ENCODE results near the gene TFPT. TPM values are rescaled to one million over a fixed set of nuclear protein-coding genes. Genes with fewer than 3 reads are reported as not detected.

The TFPT gene
- total RNA-seq, 3 donors from 2014 or later (not counting 1 experiment from before 2014, with no cell fraction given) = 14.1 to 14.4 (median 14.2) TPM

DNA sequence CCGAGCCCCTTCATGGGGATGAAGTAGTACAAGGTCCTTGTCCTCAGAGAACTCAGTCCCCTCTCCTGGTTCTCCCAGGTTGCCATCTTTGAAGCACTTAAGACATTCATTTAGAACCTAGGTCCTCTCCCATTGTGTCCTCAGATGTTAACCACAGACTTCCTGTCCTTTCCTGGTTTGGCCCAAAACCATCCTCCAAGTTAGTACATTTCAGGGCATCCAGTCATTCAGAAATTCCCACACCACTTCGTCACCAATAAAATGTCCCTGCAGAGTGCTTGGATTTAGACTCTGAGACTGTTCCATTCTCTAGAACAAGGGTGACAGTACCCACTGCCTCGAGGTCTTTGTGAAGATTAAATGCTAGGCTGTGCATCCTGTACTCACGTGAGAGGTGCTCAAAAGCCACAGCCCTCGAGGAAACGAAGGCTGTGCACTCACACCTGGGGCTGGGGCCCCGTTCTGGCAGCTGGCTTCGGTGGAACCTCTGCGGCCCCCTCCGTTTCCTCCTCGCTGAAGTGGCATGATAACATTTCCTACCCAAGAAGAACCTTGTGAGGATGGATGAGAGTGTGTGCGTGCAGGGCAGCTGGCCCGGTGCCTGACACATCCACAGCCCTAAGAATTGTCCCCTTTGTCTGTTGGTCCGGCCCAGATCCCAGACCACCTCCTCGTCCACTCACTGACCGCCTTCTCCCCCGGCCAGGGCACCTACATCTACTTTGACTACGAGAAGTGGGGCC, 39.3 kb upstream of the TFPT start:
- DNase-seq = peak in 1 of 2 donors; percentile 72
- intact Hi-C loops (cut with micrococcal nuclease) = no loop called here
- Histone ChIP-seq H3K27ac (ENCODE audit: low read length) (no peak overlapping the region), H3K36me3 (ENCODE audit: control insufficient read depth, insufficient read depth, low read length) (peaks cover 71% of the 10 kb centered on the region), H3K4me1 (ENCODE audit: control insufficient read depth, insufficient read depth, low read length) (peaks cover 17% of the 10 kb centered on the region), H3K27me3 (ENCODE audit: control insufficient read depth, insufficient read depth, low read length) (no peaks in the 10 kb centered on the region), H3K4me3 (ENCODE audit: low read length) (no peak overlapping the region), H3K9me3 (ENCODE audit: control insufficient read depth, insufficient read depth, low read length) (no peaks in the 10 kb centered on the region)
- WGBS (ENCODE audit: insufficient coverage) = 53% methylated on average over 16 of the region's 18 CpGs
- TF ChIP-seq CTCF (IDR thresholded peaks at IDR 0.05) = no peak
- H3K27ac Mint-ChIP-seq = peak overlapping the region; percentile 41 to 78
- no peak overlapping the region for H3K4me3 Mint-ChIP-seq
- H3K36me3 Mint-ChIP-seq = peaks cover 3% of the 10 kb centered on the region
- no peaks in the 10 kb centered on the region for H3K27me3 Mint-ChIP-seq (ENCODE audit: low read depth in 2 of 2)
- peaks cover 24 to 34% of the 10 kb centered on the region in 2 donors for H3K4me1 Mint-ChIP-seq
- ATAC-seq = no peak
- H3K9me3 Mint-ChIP-seq = no peaks in the 10 kb centered on the region

DNA sequence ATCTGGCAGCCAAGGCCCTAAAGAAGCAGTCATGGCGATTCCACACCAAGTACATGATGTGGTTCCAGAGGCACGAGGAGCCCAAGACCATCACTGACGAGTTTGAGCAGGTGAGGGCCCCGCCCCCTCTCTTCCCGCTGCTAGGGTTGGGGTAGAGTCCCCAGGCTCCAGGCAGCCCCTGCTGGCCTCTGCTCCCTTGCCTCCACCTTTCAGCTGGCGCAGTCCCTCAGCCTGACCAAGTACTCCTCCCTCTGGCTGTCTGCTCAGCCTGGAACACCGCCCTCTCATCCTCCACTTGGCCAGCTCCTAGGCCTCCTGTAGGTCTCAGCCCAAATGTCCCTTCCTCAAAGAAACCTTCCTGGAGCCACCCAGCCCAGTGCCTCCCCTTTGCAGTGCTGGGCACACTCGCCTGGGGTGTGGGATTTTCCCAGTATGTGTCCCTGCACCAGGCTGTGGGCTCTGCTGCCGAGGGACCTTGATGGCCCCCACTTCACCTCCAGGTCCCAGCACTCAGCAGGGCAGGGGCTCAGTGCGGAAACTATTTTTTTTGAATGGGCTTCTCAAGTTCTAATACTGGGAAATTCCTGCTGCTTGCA, 38.4 kb upstream of the TFPT start:
- 97% methylated on average over 9 of the region's 10 CpGs for WGBS (ENCODE audit: insufficient coverage)
- Mint-ChIP-seq H3K27me3 (ENCODE audit: low read depth in 2 of 2) (no peaks in the 10 kb centered on the region), H3K4me3 (no peak overlapping the region), H3K27ac (peak overlapping the region; percentile 46 to 78), H3K9me3 (no peaks in the 10 kb centered on the region), H3K36me3 (peaks cover 7% of the 10 kb centered on the region), H3K4me1 (peaks cover 14 to 30% of the 10 kb centered on the region in 2 donors)
- DNase-seq = no peak
- H3K36me3 ChIP-seq (ENCODE audit: control insufficient read depth, insufficient read depth, low read length) = peaks cover 81% of the 10 kb centered on the region
- no peaks in the 10 kb centered on the region for H3K27me3 ChIP-seq (ENCODE audit: control insufficient read depth, insufficient read depth, low read length)
- H3K27ac ChIP-seq (ENCODE audit: low read length) = no peak overlapping the region
- TF ChIP-seq CTCF (IDR thresholded peaks at IDR 0.05) = no peak
- H3K9me3 ChIP-seq (ENCODE audit: control insufficient read depth, insufficient read depth, low read length) = no peaks in the 10 kb centered on the region
- intact Hi-C loops (cut with micrococcal nuclease) = no loop called here
- H3K4me1 ChIP-seq (ENCODE audit: control insufficient read depth, insufficient read depth, low read length) = peaks cover 13% of the 10 kb centered on the region
- H3K4me3 ChIP-seq (ENCODE audit: low read length) = no peak overlapping the region
- no peak for ATAC-seq

DNA sequence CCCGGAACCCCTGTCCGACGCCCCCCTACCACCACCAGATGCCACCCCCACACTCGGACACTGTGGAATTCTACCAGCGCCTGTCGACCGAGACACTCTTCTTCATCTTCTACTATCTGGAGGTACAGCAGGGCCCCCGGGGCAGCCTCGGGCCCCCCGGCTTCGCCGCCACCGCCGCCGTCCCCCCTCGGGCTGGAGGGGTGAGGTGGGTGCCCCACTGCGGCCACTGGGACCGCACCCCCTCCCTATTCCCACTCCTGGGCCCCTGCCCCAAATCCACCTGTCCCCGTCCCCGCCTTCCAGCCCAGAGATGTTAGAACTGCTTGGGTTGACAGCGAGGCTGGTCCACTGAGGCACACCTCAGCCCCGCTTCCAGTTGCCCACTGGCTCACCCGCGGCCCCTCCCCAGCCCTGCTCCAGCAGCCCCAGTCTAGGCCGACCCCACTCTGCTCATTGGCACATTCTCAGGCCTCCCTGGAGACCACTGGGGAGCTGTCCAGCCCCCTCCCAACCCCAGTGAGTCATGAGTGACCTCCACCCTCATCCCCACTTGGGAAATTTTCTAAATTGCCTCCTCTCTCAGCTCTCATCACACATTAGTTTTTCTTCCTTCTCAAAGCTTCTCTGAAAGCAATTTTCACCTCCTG, 37.5 kb upstream of the TFPT start:
- H3K4me3 ChIP-seq (ENCODE audit: low read length) = no peak overlapping the region
- peaks cover 7% of the 10 kb centered on the region for H3K36me3 Mint-ChIP-seq
- H3K9me3 ChIP-seq (ENCODE audit: control insufficient read depth, insufficient read depth, low read length) = no peaks in the 10 kb centered on the region
- no peak overlapping the region for H3K27ac ChIP-seq (ENCODE audit: low read length)
- 97% methylated on average over 25 of the region's 25 CpGs for WGBS (ENCODE audit: insufficient coverage)
- H3K4me1 ChIP-seq (ENCODE audit: control insufficient read depth, insufficient read depth, low read length) = peaks cover 5% of the 10 kb centered on the region
- ATAC-seq (no peak), DNase-seq (no peak)
- intact Hi-C loops (cut with micrococcal nuclease) = no loop called here
- TF ChIP-seq CTCF (IDR thresholded peaks at IDR 0.05) = no peak
- H3K27ac Mint-ChIP-seq = peak overlapping the region; percentile 23 to 46
- H3K27me3 ChIP-seq (ENCODE audit: control insufficient read depth, insufficient read depth, low read length) = no peaks in the 10 kb centered on the region
- H3K9me3 Mint-ChIP-seq = no peaks in the 10 kb centered on the region
- H3K4me1 Mint-ChIP-seq = peaks cover 6 to 21% of the 10 kb centered on the region in 2 donors
- H3K27me3 Mint-ChIP-seq (ENCODE audit: low read depth in 2 of 2) = no peaks in the 10 kb centered on the region
- peak overlapping the region; percentile 31 for H3K4me3 Mint-ChIP-seq
- peaks cover 82% of the 10 kb centered on the region for H3K36me3 ChIP-seq (ENCODE audit: control insufficient read depth, insufficient read depth, low read length)
